H1 (cell line): ENCODE measurements around the gene MAPK8IP3. TPM values are rescaled to one million over a fixed set of nuclear protein-coding genes. Genes with fewer than 3 reads are reported as not detected.

Source experiments
- CTCF ChIA-PET: fragments of 300-600 bp; sonication (Branson Sonifier 250); formaldehyde crosslinking; loops from one replicate; lab custom pipeline; 2021; ENCODE audit not compliant: partially characterized antibody; lab: Charles Lee
- POLR2A ChIA-PET: fragments of 300-600 bp; sonication (Branson Sonifier 250); formaldehyde crosslinking; loops from one replicate; lab custom pipeline; 2021; ENCODE audit warnings: inconsistent platforms; ENCODE audit not compliant: partially characterized antibody; lab: Charles Lee
- DNase-seq, 2 experiments: peaks; one replicate each; pipeline versions ENCODE4 v3.0.0 to v3.0.0-alpha.2; 2010 to 2022; ENCODE audit warnings: low spot score in 2 of 2, low read depth in 1 of 2, mixed read lengths in 1 of 2
- FAIRE-seq: peaks from 2 replicates; lab custom pipeline; 2011; peaks lifted over from hg19 to GRCh38; lab: Jason Lieb, UNC
- H2AFZ ChIP-seq: 2 replicates; pipeline ENCODE4 v1.8.1; 2012; ENCODE audit warnings: low read length, inconsistent platforms
- H2AK5ac ChIP-seq: 2 replicates; pipeline ENCODE4 v1.6.1; 2013; ENCODE audit warnings: low read depth, low read length
- H2BK120ac ChIP-seq: replicated peaks from 2 replicates; pipeline ENCODE3; 2013; ENCODE audit warnings: low read depth, low read length, inconsistent platforms
- H2BK12ac ChIP-seq: 2 replicates; pipeline ENCODE4 v1.6.1; 2013; ENCODE audit warnings: low read depth, low read length
- H2BK15ac ChIP-seq: 2 replicates; pipeline ENCODE4 v1.6.1; 2013; ENCODE audit warnings: low read length
- H2BK20ac ChIP-seq: 2 replicates; pipeline ENCODE4 v1.6.1; 2013; ENCODE audit warnings: low read length
- H2BK5ac ChIP-seq: 2 replicates; pipeline ENCODE4 v1.6.1; 2013; ENCODE audit warnings: low read depth, low read length
- H3K14ac ChIP-seq: 2 replicates; pipeline ENCODE4 v1.6.1; 2013; ENCODE audit warnings: inconsistent platforms; ENCODE audit not compliant: insufficient read length
- H3K18ac ChIP-seq: 2 replicates; pipeline ENCODE4 v1.6.1; 2013; ENCODE audit warnings: low read length; ENCODE audit errors: extremely low read depth
- H3K23ac ChIP-seq: 2 replicates; pipeline ENCODE4 v1.6.1; 2013; ENCODE audit warnings: inconsistent platforms; ENCODE audit not compliant: insufficient read length
- H3K23me2 ChIP-seq: 2 replicates; pipeline ENCODE4 v1.6.1; 2013; ENCODE audit warnings: low read depth, low read length
- H3K27ac ChIP-seq: 2 replicates; pipeline ENCODE4 v1.6.1; 2011; ENCODE audit warnings: low read depth, low read length, inconsistent platforms
- H3K27me3 ChIP-seq, 4 experiments: replicated peaks in 1 of 4; 1 replicate in 1 of 4; 2 replicates in 3 of 4; pipeline versions ENCODE4 v1.6.1 to v1.8.1; 2011 to 2013; ENCODE audit warnings: low read length in 3 of 4, mild to moderate bottlenecking in 3 of 4, inconsistent platforms in 2 of 4, mixed read lengths in 2 of 4, moderate library complexity in 1 of 4; ENCODE audit not compliant: control insufficient read depth in 3 of 4, insufficient read depth in 3 of 4; ENCODE audit errors: extremely low read depth in 1 of 4
- H3K36me3 ChIP-seq, 4 experiments: 2 replicates each; pipeline versions ENCODE4 v1.6.1 to v1.8.1; 2011 to 2013; ENCODE audit warnings: mild to moderate bottlenecking in 4 of 4, low read length in 3 of 4, moderate library complexity in 2 of 4, control low read depth in 1 of 4, inconsistent platforms in 1 of 4; ENCODE audit not compliant: insufficient read depth in 4 of 4, control insufficient read depth in 2 of 4
- H3K4ac ChIP-seq: replicated peaks from 2 replicates; pipeline ENCODE3; 2013; ENCODE audit warnings: low read length, low read depth, mixed read lengths, inconsistent platforms; ENCODE audit not compliant: insufficient read length
- H3K4me1 ChIP-seq, 4 experiments: replicated peaks in 1 of 4; 1 replicate in 1 of 4; 2 replicates in 3 of 4; pipeline versions ENCODE4 v1.6.1 to v1.8.1; 2011 to 2013; ENCODE audit warnings: low read length in 3 of 4, inconsistent platforms in 2 of 4, mixed read lengths in 1 of 4; ENCODE audit not compliant: insufficient read depth in 4 of 4, control insufficient read depth in 3 of 4
- H3K4me2 ChIP-seq, 2 experiments: 2 replicates each; pipeline versions ENCODE4 v1.6.1 to v1.8.1; 2011 to 2013; ENCODE audit warnings: low read depth in 2 of 2, low read length in 2 of 2, control low read depth in 1 of 2, inconsistent platforms in 1 of 2, mild to moderate bottlenecking in 1 of 2; ENCODE audit not compliant: insufficient read depth in 1 of 2
- H3K4me3 ChIP-seq, 4 experiments: fragments of 200-600, 300-600 bp in 1 of 4; sonication (generic), shearing (Covaris generic), sonication (Bioruptor Twin) in 1 of 4; 2 replicates each; pipeline versions ENCODE4 v1.5.1 to v1.8.1; 2011 to 2016; ENCODE audit warnings: low read length in 4 of 4, low read depth in 3 of 4, control low read depth in 2 of 4, inconsistent platforms in 2 of 4, mild to moderate bottlenecking in 2 of 4, mixed read lengths in 1 of 4, moderate library complexity in 1 of 4; ENCODE audit not compliant: insufficient read depth in 2 of 4; ENCODE audit errors: extremely low read depth in 1 of 4
- H3K56ac ChIP-seq: replicated peaks from 2 replicates; pipeline ENCODE3; 2013; ENCODE audit warnings: low read depth, mild to moderate bottlenecking, mixed read lengths, low read length, inconsistent platforms; ENCODE audit not compliant: insufficient read length
- H3K79me1 ChIP-seq: 2 replicates; pipeline ENCODE4 v1.6.1; 2013; ENCODE audit warnings: low read depth, low read length, control low read depth
- H3K79me2 ChIP-seq, 2 experiments: 2 replicates each; pipeline versions ENCODE4 v1.6.1 to v1.8.1; 2012 to 2013; ENCODE audit warnings: low read length in 2 of 2, mild to moderate bottlenecking in 2 of 2, inconsistent platforms in 1 of 2; ENCODE audit not compliant: insufficient read depth in 2 of 2, control insufficient read depth in 1 of 2
- H3K9ac ChIP-seq, 4 experiments: replicated peaks in 1 of 4; 1 replicate in 1 of 4; 2 replicates in 3 of 4; pipeline versions ENCODE4 v1.6.1 to v1.8.1; 2011 to 2013; ENCODE audit warnings: low read depth in 3 of 4, low read length in 3 of 4, control low read depth in 2 of 4, mild to moderate bottlenecking in 2 of 4, moderate library complexity in 2 of 4, inconsistent platforms in 1 of 4; ENCODE audit errors: extremely low read depth in 1 of 4
- H3K9me3 ChIP-seq, 2 experiments: 2 replicates each; pipeline versions ENCODE4 v1.6.1 to v1.8.1; 2012 to 2013; ENCODE audit warnings: mild to moderate bottlenecking in 2 of 2, moderate library complexity in 2 of 2, control low read depth in 1 of 2, inconsistent platforms in 1 of 2, low read depth in 1 of 2, low read length in 1 of 2, mixed read lengths in 1 of 2; ENCODE audit not compliant: insufficient read depth in 2 of 2
- H4K20me1 ChIP-seq, 2 experiments: replicated peaks in 1 of 2; 2 replicates each; pipeline versions ENCODE3 to v1.8.1; 2011 to 2013; ENCODE audit warnings: inconsistent platforms in 2 of 2, low read length in 2 of 2, mild to moderate bottlenecking in 1 of 2; ENCODE audit not compliant: insufficient read depth in 2 of 2, control insufficient read depth in 1 of 2
- H4K5ac ChIP-seq: 2 replicates; pipeline ENCODE4 v1.6.1; 2013; ENCODE audit warnings: low read length, low read depth, mixed read lengths, inconsistent platforms; ENCODE audit not compliant: insufficient read length
- H4K8ac ChIP-seq: 2 replicates; pipeline ENCODE4 v1.8.0; 2013; ENCODE audit warnings: mild to moderate bottlenecking, moderate library complexity, low read length, inconsistent platforms; ENCODE audit not compliant: insufficient read depth; ENCODE audit errors: extremely low read depth
- H4K91ac ChIP-seq: replicated peaks from 2 replicates; pipeline ENCODE3; 2013; ENCODE audit warnings: low read length, mixed read lengths, inconsistent platforms; ENCODE audit not compliant: insufficient read length
- ATF2 ChIP-seq: IDR thresholded peaks from 2 replicates; pipeline ENCODE4 v1.6.1; 2012; ENCODE audit warnings: low read length, inconsistent platforms
- FOSL1 ChIP-seq: IDR thresholded peaks from 2 replicates; pipeline ENCODE4 v1.6.1; 2011; ENCODE audit warnings: mild to moderate bottlenecking, low read depth, low read length, moderate library complexity; ENCODE audit not compliant: insufficient read depth
- KDM5A ChIP-seq: fragments of 200-600 bp; IDR thresholded peaks from 2 replicates; pipeline ENCODE4 v1.7.1; 2012; ENCODE audit warnings: mild to moderate bottlenecking, low read length, inconsistent platforms, mixed read lengths
- RFX5 ChIP-seq: IDR thresholded peaks from 2 replicates; pipeline ENCODE4 v1.6.1; 2011; ENCODE audit warnings: low read depth, low read length, improper control_type of control experiment, borderline replicate concordance
- RXRA ChIP-seq: IDR thresholded peaks from 2 replicates; pipeline ENCODE4 v1.6.1; 2011; ENCODE audit warnings: low read depth, mild to moderate bottlenecking, low read length, moderate library complexity; ENCODE audit not compliant: insufficient read depth
- WGBS, 2 experiments: shearing (Covaris generic) in 1 of 2; methylation state at CpG; one replicate each; pipeline versions ENCODE4 v1.1.6 to v1.1.7; 2013 to 2015; ENCODE audit warnings: low lambda C conversion rate in 2 of 2, mixed read lengths in 2 of 2, inconsistent platforms in 1 of 2, low coverage in 1 of 2, missing lambda C conversion rate in 1 of 2; ENCODE audit not compliant: insufficient replicate concordance in 2 of 2, insufficient coverage in 1 of 2, insufficient read length in 1 of 2; ENCODE audit errors: extremely low coverage in 1 of 2, missing lambda C conversion rate in 1 of 2; 5-methylcytosine and 5-hydroxymethylcytosine counted together
- polyA plus RNA-seq, 7 experiments: library from polyadenylated mRNA; depleted of rRNA in 3 of 7; stranded (reverse) in 5 of 7; unstranded in 2 of 7; fragments of >200 nt in 5 of 7; fragments of 200-250 nt in 2 of 7; gene quantifications; 1 replicate in 5 of 7; 2 replicates in 1 of 7; 4 replicates in 1 of 7; pipeline versions ENCODE4 v1.2.1 to v1.2.3, GENCODE V29; 2011 to 2013; ENCODE audit warnings: missing spikeins in 2 of 7, mixed read lengths in 2 of 7
- total RNA-seq: library from RNA; stranded (reverse); fragmentation: NEBNext Ultra II Directional; extraction: Animal tissue kit (Norgen Biotek cat#: 25700); gene quantifications from 2 replicates; pipeline ENCODE4 v1.2.1, GENCODE V29; 2021

The MAPK8IP3 gene
- total and polyA plus RNA-seq, 2 of the 8 experiments (the other 6 are each of a cell fraction or from before 2014, with no cell fraction given): 16.9 to 43.4 TPM

DNA sequence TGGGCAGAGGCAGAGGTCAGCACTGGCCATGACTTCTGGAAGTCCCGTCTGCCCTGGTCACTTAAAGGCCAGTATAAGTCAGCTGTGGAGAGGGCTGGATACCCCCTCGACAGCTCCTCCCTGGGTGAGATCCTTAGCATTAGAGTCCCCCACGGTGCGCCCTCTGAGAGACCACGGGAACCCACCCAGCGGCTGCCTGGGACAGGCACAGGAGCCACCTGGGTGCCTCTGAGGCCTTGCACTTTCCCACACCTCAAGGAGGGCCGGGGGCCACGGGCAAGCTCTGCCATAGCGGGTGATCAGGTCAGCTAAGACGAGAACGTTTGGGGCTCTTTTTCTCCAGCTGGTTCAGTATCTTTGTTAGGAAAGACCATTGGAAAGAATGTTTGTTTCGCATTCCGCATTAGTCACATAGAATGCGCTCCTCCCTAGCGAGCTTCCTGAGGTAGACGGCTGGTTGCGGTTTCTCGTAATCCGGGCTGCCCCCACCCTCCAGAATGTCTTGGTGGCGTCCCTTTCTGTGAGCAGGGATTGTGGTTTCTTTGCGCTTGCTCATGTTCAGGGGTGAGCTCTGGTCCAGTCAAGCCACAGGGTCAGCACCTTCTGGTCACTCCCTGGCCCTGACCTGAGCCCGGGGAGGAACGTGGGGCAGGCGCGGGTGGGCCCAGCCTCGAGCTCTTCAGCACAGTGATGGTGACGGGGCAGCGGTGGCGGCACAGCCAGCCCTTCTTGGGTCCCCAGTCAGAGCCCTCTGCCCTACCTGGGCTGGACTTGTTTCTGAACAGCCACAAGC is 40.1 kb downstream of the MAPK8IP3 start:
- H2BK15ac ChIP-seq: no peak overlapping the region
- TF ChIP-seq KDM5A: no peak
- no peak for TF ChIP-seq RXRA
- no peak for TF ChIP-seq FOSL1
- no peak for TF ChIP-seq ATF2
- no peak for TF ChIP-seq RFX5
- no peak overlapping the region for H2BK120ac ChIP-seq
- H3K36me3 ChIP-seq: peaks cover 0 to 12% (median 2%) of the 10 kb centered on the region in 4 experiments; a peak in 3 of 8 replicates
- no peak for FAIRE-seq
- DNase-seq: no peak
- H3K18ac ChIP-seq: no peak overlapping the region
- H3K4me2 ChIP-seq: no peak overlapping the region
- H2BK12ac ChIP-seq: no peak overlapping the region
- H2AK5ac ChIP-seq: no peak overlapping the region
- no peak overlapping the region for H3K14ac ChIP-seq
- no peak overlapping the region for H2BK20ac ChIP-seq
- no peak overlapping the region for H3K23ac ChIP-seq
- no peak overlapping the region for H3K27ac ChIP-seq
- H3K4me1 ChIP-seq: no peaks in the 10 kb centered on the region
- H3K27me3 ChIP-seq: no peaks in the 10 kb centered on the region
- peaks cover 0 to 6% of the 10 kb centered on the region in 2 experiments for H4K20me1 ChIP-seq
- H3K4me3 ChIP-seq: no peak overlapping the region
- peak overlapping the region; percentile 85 for H4K8ac ChIP-seq
- H2AFZ ChIP-seq: no peak overlapping the region
- H4K5ac ChIP-seq: no peak overlapping the region
- ChIA-PET POLR2A (interaction anchor here (0.7 to 5.5 kb wide), 5 partner anchors 9 to 23 kb away, joined by 3 to 18 read pairs (median 4); no protein-coding TSS in a partner anchor), CTCF (interaction anchor here (0.6 to 3.1 kb wide), 5 partner anchors 9 to 191 kb away, joined by 3 to 12 read pairs (median 5); no protein-coding TSS in a partner anchor)
- H2BK5ac ChIP-seq: no peak overlapping the region
- no peaks in the 10 kb centered on the region for H3K79me2 ChIP-seq
- no peaks in the 10 kb centered on the region for H3K23me2 ChIP-seq
- H3K79me1 ChIP-seq: no peaks in the 10 kb centered on the region
- H3K9ac ChIP-seq: no peak overlapping the region
- 88% methylated on average over 29 of the region's 29 CpGs; no CpG with 5 or more reads in 1 of the 2 experiments for WGBS, 2 experiments
- H3K9me3 ChIP-seq: no peaks in the 10 kb centered on the region
- no peak overlapping the region for H3K56ac ChIP-seq
- H3K4ac ChIP-seq: no peak overlapping the region
- H4K91ac ChIP-seq: no peak overlapping the region
